Measurements from ENCODE around the gene LAMA3. TPM values are rescaled to one million over a fixed set of nuclear protein-coding genes. Genes with fewer than 3 reads are reported as not detected.

Gene LAMA3
- total RNA-seq, 1 donor from 2014 or later, result 0.47 TPM

GRCh38 chr18:23710068-23710527 is 20.8 kb downstream of the LAMA3 start:
- no peaks in the 10 kb centered on the region for H3K9me3 Mint-ChIP-seq
- no peak overlapping the region for H3K4me3 Mint-ChIP-seq
- H3K36me3 Mint-ChIP-seq, result no peaks in the 10 kb centered on the region
- H3K4me1 Mint-ChIP-seq, result no peaks in the 10 kb centered on the region
- no peak for DNase-seq (ENCODE audit: low spot score)
- Histone ChIP-seq H3K27ac (no peak overlapping the region), H3F3A (ENCODE audit: low read depth) (no peaks in the 10 kb centered on the region), H3K4me2 (no peak overlapping the region), H2AFZ (replicated peaks) (no peak overlapping the region), H4K20me1 (ENCODE audit: low read depth) (no peaks in the 10 kb centered on the region), H3K4me3 (no peak overlapping the region), H3K9ac (no peak overlapping the region), H3K36me3 (no peaks in the 10 kb centered on the region), H3K9me3 (ENCODE audit: low read depth) (no peaks in the 10 kb centered on the region), H3K4me1 (no peaks in the 10 kb centered on the region), H3K27me3 (no peaks in the 10 kb centered on the region), H3K79me2 (ENCODE audit: low read depth) (no peaks in the 10 kb centered on the region)
- H3K27ac Mint-ChIP-seq, result no peak overlapping the region
- peaks cover 2% of the 10 kb centered on the region for H3K27me3 Mint-ChIP-seq (ENCODE audit: insufficient read depth, low read depth)
- TF ChIP-seq EZH2 (IDR thresholded peaks at IDR 0.05) (no peak), EZH2phosphoT487 (IDR thresholded peaks at IDR 0.05) (no peak), CTCF (IDR thresholded peaks at IDR 0.05) (no peak)

- H2AFZ ChIP-seq (replicated peaks), result no peak overlapping the region
- no peaks in the 10 kb centered on the region for H3K9me3 Mint-ChIP-seq
- H3K4me2 ChIP-seq, result no peak overlapping the region
- no peak overlapping the region for H3K27ac Mint-ChIP-seq
- H3K27ac ChIP-seq, result no peak overlapping the region
- no peaks in the 10 kb centered on the region for H3F3A ChIP-seq (ENCODE audit: low read depth)
- no peaks in the 10 kb centered on the region for H4K20me1 ChIP-seq (ENCODE audit: low read depth)
- no peaks in the 10 kb centered on the region for H3K36me3 Mint-ChIP-seq
- no peaks in the 10 kb centered on the region for H3K27me3 ChIP-seq
- no peaks in the 10 kb centered on the region for H3K9me3 ChIP-seq (ENCODE audit: low read depth)
- H3K27me3 Mint-ChIP-seq (ENCODE audit: insufficient read depth, low read depth), result no peaks in the 10 kb centered on the region
- no peak for DNase-seq (ENCODE audit: low spot score)
- no peak overlapping the region for H3K4me3 ChIP-seq
- H3K4me1 ChIP-seq, result no peaks in the 10 kb centered on the region
- H3K9ac ChIP-seq, result no peak overlapping the region
- no peak overlapping the region for H3K4me3 Mint-ChIP-seq
- H3K4me1 Mint-ChIP-seq, result no peaks in the 10 kb centered on the region
- H3K36me3 ChIP-seq, result no peaks in the 10 kb centered on the region
- TF ChIP-seq EZH2 (IDR thresholded peaks at IDR 0.05), result no peak
- no peak for TF ChIP-seq EZH2phosphoT487 (IDR thresholded peaks at IDR 0.05)
- TF ChIP-seq CTCF (IDR thresholded peaks at IDR 0.05), result no peak
- H3K79me2 ChIP-seq (ENCODE audit: low read depth), result no peaks in the 10 kb centered on the region
Observed at GRCh38 chr18:23710946-23711345, 21.7 kb downstream of the LAMA3 start.

- H3K27ac Mint-ChIP-seq, result no peak overlapping the region
- H3K4me1 Mint-ChIP-seq, result no peaks in the 10 kb centered on the region
- no peak overlapping the region for H3K9ac ChIP-seq
- no peaks in the 10 kb centered on the region for H3K9me3 ChIP-seq (ENCODE audit: low read depth)
- H3K4me3 ChIP-seq, result no peak overlapping the region
- H3K4me1 ChIP-seq, result no peaks in the 10 kb centered on the region
- no peak for DNase-seq (ENCODE audit: low spot score)
- H2AFZ ChIP-seq (replicated peaks), result no peak overlapping the region
- H3K79me2 ChIP-seq (ENCODE audit: low read depth), result no peaks in the 10 kb centered on the region
- no peak overlapping the region for H3K4me2 ChIP-seq
- H3F3A ChIP-seq (ENCODE audit: low read depth), result no peaks in the 10 kb centered on the region
- H3K27ac ChIP-seq, result no peak overlapping the region
- H3K27me3 ChIP-seq, result no peaks in the 10 kb centered on the region
- H3K27me3 Mint-ChIP-seq (ENCODE audit: insufficient read depth, low read depth), result no peaks in the 10 kb centered on the region
- H3K36me3 Mint-ChIP-seq, result no peaks in the 10 kb centered on the region
- H3K4me3 Mint-ChIP-seq, result no peak overlapping the region
- TF ChIP-seq EZH2 (IDR thresholded peaks at IDR 0.05), result no peak
- H3K9me3 Mint-ChIP-seq, result no peaks in the 10 kb centered on the region
- no peaks in the 10 kb centered on the region for H4K20me1 ChIP-seq (ENCODE audit: low read depth)
- no peaks in the 10 kb centered on the region for H3K36me3 ChIP-seq
Observed at GRCh38 chr18:23711426-23711825, 22.2 kb downstream of the LAMA3 start.

- Histone ChIP-seq H3K27ac (no peak overlapping the region), H4K20me1 (ENCODE audit: low read depth) (no peaks in the 10 kb centered on the region), H3K79me2 (ENCODE audit: low read depth) (no peaks in the 10 kb centered on the region), H3K4me1 (no peaks in the 10 kb centered on the region), H3K27me3 (no peaks in the 10 kb centered on the region), H3F3A (ENCODE audit: low read depth) (no peaks in the 10 kb centered on the region), H3K9me3 (ENCODE audit: low read depth) (no peaks in the 10 kb centered on the region), H2AFZ (replicated peaks) (peak overlapping the region; percentile 35), H3K36me3 (no peaks in the 10 kb centered on the region), H3K4me2 (no peak overlapping the region), H3K9ac (no peak overlapping the region), H3K4me3 (no peak overlapping the region)
- Mint-ChIP-seq H3K27ac (peak overlapping the region; percentile 21), H3K4me1 (no peaks in the 10 kb centered on the region), H3K36me3 (no peaks in the 10 kb centered on the region), H3K9me3 (no peaks in the 10 kb centered on the region), H3K4me3 (no peak overlapping the region), H3K27me3 (ENCODE audit: insufficient read depth, low read depth) (no peaks in the 10 kb centered on the region)
- DNase-seq (ENCODE audit: low spot score), result no peak
- TF ChIP-seq EZH2phosphoT487 (IDR thresholded peaks at IDR 0.05) (no peak), EZH2 (IDR thresholded peaks at IDR 0.05) (no peak), CTCF (IDR thresholded peaks at IDR 0.05) (no peak)
Observed at GRCh38 chr18:23712445-23712844, 23.2 kb downstream of the LAMA3 start.

Data from neural progenitor cell (in vitro differentiated cells).